Measurements from ENCODE around the gene SUN2.

SUN2 gene

DNA sequence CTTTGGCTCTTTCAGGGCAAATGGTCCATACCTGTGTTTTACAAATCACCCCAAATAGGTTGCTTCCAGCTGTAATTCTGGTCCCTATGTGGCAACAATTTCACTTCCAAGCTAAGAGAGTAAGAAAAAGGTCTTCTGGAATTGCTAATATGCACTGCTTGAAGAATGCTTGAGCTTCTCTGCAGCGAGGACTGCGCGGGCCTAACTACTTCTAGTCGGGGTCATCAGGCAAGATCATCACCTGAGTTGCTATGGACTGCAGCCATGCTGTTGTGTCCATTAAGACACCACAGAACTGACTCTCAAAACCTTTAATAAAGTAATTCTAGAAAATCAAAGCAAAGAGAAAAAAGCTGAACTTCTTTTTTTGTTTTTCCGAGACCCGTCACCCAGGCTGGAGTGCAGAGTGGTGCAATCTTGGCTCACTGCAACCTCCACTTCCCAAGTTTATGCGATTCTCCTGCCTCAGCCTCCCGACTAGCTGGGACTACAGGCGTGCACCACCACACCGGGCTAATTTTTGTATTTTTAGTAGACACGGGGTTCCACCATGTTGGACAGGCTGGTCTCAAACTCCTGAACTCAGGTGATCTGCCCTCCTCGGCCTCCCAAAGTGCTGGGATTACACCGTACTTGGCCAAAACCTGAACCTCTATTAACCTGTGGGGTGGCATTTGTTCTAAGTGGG, 57.2 kb downstream of the SUN2 start:
- Mint-ChIP-seq H3K36me3 (ENCODE audit: low read depth) (peaks cover 54% of the 10 kb centered on the region), H3K27ac (peak overlapping the region; percentile 94), H3K4me3 (peak overlapping the region; percentile 86), H3K27me3 (no peaks in the 10 kb centered on the region), H3K4me1 (ENCODE audit: low read depth) (peaks cover 65% of the 10 kb centered on the region), H3K9me3 (no peaks in the 10 kb centered on the region)

DNA sequence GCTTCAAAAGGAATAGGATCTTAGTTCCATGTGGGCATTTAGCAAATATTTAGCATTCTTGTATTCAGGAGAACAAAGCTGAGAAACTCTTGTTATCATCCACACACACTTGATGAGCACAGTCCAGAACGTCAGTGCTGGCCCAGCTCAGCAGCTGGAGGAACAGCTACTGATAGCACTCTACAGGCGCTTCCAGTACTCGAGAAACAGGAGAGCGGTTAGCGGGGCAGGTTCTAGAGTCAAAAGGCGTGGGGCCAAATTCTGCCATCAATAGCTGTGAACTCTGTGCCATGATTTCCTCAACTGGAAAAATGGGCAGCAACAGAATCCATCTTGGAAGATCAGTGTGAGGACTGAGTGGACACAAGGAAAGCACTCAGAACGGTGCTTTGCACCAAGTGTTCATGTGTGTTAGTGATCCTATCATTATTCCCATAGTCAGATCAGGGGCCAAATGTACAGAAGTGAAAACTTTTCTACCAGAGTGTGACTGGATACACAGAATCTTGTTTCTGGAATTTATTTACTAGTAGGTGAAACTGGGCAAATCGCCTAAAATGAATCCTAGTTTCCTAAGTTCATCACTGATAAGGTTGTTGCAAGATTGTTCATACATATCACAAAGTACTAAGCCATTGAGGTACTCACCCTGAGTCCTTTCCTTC, 58.2 kb downstream of the SUN2 start:
- Mint-ChIP-seq H3K9me3 (no peaks in the 10 kb centered on the region), H3K27me3 (no peaks in the 10 kb centered on the region), H3K4me1 (ENCODE audit: low read depth) (peaks cover 69% of the 10 kb centered on the region), H3K36me3 (ENCODE audit: low read depth) (peaks cover 63% of the 10 kb centered on the region), H3K27ac (peak overlapping the region; percentile 86), H3K4me3 (peak overlapping the region; percentile 86)

DNA sequence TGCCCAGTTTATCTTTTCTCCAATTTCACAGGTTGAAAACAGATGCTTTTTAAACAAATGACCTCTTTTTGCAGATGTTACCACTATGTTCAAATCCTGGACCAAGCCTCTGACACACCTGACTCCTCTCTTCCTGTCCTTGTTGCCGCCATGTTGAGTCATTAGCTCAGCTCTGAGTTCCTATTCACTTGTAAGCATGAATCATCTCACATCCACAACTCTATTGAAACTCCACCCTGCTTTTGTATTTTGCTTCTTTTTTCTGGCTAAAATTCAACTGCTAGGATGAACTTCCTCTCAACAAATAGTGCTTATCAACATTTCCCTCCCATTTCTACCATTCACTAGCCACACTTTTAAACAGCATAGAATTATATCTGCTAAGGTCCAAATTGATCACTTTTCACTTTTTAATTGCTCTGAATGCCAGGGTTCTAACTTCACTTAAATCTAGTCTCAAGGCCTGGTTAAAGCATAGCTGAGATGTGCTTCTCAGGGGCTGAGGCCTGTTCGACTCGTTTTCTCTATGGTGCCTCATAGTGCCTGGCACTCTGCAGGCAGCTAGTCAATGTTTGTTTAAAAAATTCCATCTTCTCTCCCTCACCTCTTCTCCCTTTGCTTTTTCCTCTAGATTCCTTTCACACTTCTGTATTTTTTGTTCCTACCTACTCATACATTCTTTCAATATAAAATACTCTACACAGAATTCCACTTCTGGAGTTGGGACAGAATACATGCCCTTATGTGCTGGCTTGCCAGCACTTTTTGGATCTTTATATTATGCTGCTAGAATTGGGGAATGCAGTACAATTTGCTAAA, 59.0 kb downstream of the SUN2 start:
- peak overlapping the region; percentile 86 for H3K27ac Mint-ChIP-seq
- H3K9me3 Mint-ChIP-seq = no peaks in the 10 kb centered on the region
- peaks cover 68% of the 10 kb centered on the region for H3K4me1 Mint-ChIP-seq (ENCODE audit: low read depth)
- H3K4me3 Mint-ChIP-seq = peak overlapping the region; percentile 86
- H3K27me3 Mint-ChIP-seq = no peaks in the 10 kb centered on the region
- peaks cover 68% of the 10 kb centered on the region for H3K36me3 Mint-ChIP-seq (ENCODE audit: low read depth)

DNA sequence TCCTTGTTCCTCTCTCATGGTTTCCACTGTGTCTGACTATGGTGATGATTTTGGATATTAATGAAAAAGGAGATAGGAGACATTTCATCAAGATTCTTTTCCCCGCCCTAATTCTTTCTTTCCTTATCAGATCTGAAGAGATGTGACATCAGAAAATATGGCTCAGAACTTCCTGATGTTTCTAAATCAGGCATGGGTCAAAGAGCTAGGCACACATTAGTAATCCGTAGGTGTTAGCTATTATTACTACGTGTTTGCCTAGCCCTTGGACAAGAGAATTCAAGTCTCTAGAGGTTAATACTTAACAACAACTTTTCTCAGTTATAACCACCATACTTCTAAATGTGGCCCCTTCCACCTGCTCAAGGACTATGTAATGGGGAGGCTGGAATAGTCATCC, 60.9 kb downstream of the SUN2 start:
- Mint-ChIP-seq H3K4me1 (ENCODE audit: low read depth) (peaks cover 61% of the 10 kb centered on the region), H3K27ac (peak overlapping the region; percentile 10), H3K9me3 (no peaks in the 10 kb centered on the region), H3K27me3 (no peaks in the 10 kb centered on the region), H3K4me3 (peak overlapping the region; percentile 1), H3K36me3 (ENCODE audit: low read depth) (peaks cover 76% of the 10 kb centered on the region)

DNA sequence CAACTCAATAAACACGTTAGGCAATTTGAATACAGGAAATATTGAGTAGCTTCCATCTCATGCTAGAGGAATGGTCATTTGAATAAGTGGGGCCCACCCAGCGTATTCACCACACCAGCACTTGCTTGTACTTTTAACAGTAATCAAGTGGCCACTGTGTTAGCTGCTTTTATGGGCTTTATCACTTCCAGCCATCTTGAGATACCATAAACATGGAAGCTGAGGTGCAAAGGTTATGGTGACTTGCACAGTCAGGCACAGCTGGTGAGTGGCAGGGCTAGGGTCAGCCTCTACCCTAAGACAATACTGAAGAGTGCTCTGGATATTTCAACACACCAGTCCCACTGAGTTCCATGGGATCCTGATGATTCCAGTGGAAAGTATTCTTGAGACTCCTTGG, 61.7 kb downstream of the SUN2 start:
- H3K27me3 Mint-ChIP-seq = no peaks in the 10 kb centered on the region
- H3K4me1 Mint-ChIP-seq (ENCODE audit: low read depth) = peaks cover 52% of the 10 kb centered on the region
- H3K9me3 Mint-ChIP-seq = no peaks in the 10 kb centered on the region
- H3K27ac Mint-ChIP-seq = no peak overlapping the region
- peaks cover 76% of the 10 kb centered on the region for H3K36me3 Mint-ChIP-seq (ENCODE audit: low read depth)
- H3K4me3 Mint-ChIP-seq = no peak overlapping the region

DNA sequence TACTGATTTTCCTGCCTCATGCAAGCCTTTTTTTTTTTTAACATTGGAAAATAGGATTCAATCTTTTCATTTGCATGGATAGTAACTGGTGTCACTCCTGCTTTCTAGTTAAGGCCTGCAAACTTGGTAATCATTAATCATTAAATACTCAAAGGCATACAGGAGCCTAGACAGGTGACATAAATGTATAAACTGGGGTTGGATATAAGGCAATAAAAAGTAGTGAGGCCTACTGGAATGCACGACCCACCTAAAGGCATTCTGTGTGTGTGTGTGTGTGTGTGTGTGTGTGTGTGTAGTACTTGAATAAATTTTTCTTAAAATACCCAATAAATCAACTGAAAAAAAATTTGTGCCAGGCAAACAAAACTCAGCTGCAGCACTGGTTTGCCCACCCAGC, 66.1 kb downstream of the SUN2 start:
- peaks cover 75% of the 10 kb centered on the region for H3K36me3 Mint-ChIP-seq (ENCODE audit: low read depth)

DNA sequence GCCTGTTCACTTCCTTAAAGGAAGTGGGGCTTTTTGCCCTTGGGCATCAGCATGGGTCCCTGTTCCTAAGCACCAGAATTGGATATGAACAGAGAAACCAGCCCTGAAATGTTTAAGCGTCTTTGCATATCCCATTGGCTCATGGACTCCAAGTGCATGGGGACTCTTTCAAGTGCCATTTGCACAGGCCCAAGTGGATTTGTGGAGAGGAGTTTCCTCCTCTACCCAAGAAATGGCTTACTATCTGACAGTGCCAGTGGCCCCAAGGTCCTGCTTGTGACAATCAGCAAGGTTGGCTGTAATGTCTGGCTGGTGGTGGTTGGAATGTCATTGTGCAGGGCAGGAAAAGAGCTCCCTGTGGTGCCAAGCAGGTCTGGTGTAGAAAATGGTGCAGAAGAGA, 70.0 kb downstream of the SUN2 start:
- H3K27ac Mint-ChIP-seq = no peak overlapping the region

More for the DNA sequence above, 66.1 kb downstream of the SUN2 start:
- no peak overlapping the region for H3K27ac Mint-ChIP-seq
- no peak overlapping the region for H3K4me3 Mint-ChIP-seq
- no peaks in the 10 kb centered on the region for H3K27me3 Mint-ChIP-seq
- no peaks in the 10 kb centered on the region for H3K9me3 Mint-ChIP-seq
- H3K4me1 Mint-ChIP-seq (ENCODE audit: low read depth) = peaks cover 11% of the 10 kb centered on the region

DNA sequence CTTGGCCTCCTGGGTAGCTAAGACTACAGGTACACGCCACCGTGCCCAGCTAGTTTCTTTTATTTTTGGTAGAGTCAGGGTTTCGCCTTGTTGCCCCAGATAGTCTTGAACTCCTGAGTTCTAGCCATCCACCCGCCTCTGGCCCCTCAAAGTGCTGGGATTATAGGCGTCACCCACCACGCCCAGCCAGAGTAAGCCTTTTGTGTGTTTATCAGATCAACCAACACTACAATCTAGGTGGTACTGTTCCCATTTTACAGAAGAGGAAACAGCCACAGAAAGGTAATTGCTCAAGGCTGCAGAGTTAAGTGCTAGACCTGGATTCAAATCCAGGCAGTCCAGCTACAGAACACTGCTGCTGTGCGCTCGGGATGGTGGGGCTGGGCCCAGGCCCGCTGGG, 70.9 kb downstream of the SUN2 start:
- Mint-ChIP-seq H3K4me1 (ENCODE audit: low read depth) (peaks cover 28% of the 10 kb centered on the region), H3K27ac (no peak overlapping the region), H3K27me3 (no peaks in the 10 kb centered on the region), H3K36me3 (ENCODE audit: low read depth) (peaks cover 71% of the 10 kb centered on the region), H3K4me3 (no peak overlapping the region), H3K9me3 (no peaks in the 10 kb centered on the region)

More for the DNA sequence above, 70.0 kb downstream of the SUN2 start:
- peaks cover 73% of the 10 kb centered on the region for H3K36me3 Mint-ChIP-seq (ENCODE audit: low read depth)
- no peaks in the 10 kb centered on the region for H3K27me3 Mint-ChIP-seq
- H3K4me1 Mint-ChIP-seq (ENCODE audit: low read depth) = peaks cover 28% of the 10 kb centered on the region
- no peak overlapping the region for H3K4me3 Mint-ChIP-seq
- no peaks in the 10 kb centered on the region for H3K9me3 Mint-ChIP-seq
